ENCODE data around the gene SPRR2B.
A peak's percentile ranks its signal among the peaks of the same experiment; 100 is the strongest.

SPRR2B gene

GRCh38 chr1:153035211-153035610 is 36.2 kb downstream of the SPRR2B start:
- TF ChIP-seq YY1 (IDR thresholded peaks at IDR 0.05; ENCODE audit: low read depth) (no peak), RAD21 (IDR thresholded peaks at IDR 0.05; ENCODE audit: low read depth) (no peak), CREB1 (IDR thresholded peaks at IDR 0.05; ENCODE audit: low read depth) (no peak), NFIC (IDR thresholded peaks at IDR 0.05) (no peak), ZBTB7A (IDR thresholded peaks at IDR 0.05; ENCODE audit: low read depth) (no peak), CEBPB (IDR thresholded peaks at IDR 0.05) (no peak), TEAD4 (IDR thresholded peaks at IDR 0.05) (no peak), TAF1 (IDR thresholded peaks at IDR 0.05; ENCODE audit: low read depth) (no peak), REST (IDR thresholded peaks at IDR 0.05; ENCODE audit: low read depth) (no peak), EP300 (IDR thresholded peaks at IDR 0.05; ENCODE audit: borderline replicate concordance) (no peak), EGR1 (IDR thresholded peaks at IDR 0.05) (no peak), USF1 (IDR thresholded peaks at IDR 0.05) (no peak), FOXM1 (IDR thresholded peaks at IDR 0.05; ENCODE audit: borderline replicate concordance, low read depth) (no peak), MAX (IDR thresholded peaks at IDR 0.05) (no peak), TCF12 (IDR thresholded peaks at IDR 0.05; ENCODE audit: low read depth) (no peak)

- no peak for TF ChIP-seq REST (IDR thresholded peaks at IDR 0.05; ENCODE audit: low read depth)
- peak; percentile 33; the same call in 1 of the 2 replicates for TF ChIP-seq RAD21 (IDR thresholded peaks at IDR 0.05; ENCODE audit: low read depth)
These were observed 38.6 kb downstream of the SPRR2B start for GRCh38 chr1:153032677-153033308.

GRCh38 chr1:153032073-153032472 is 39.3 kb downstream of the SPRR2B start:
- TF ChIP-seq EGR1 (IDR thresholded peaks at IDR 0.05) (no peak), CREB1 (IDR thresholded peaks at IDR 0.05; ENCODE audit: low read depth) (no peak), YY1 (IDR thresholded peaks at IDR 0.05; ENCODE audit: low read depth) (no peak)

- TF ChIP-seq EGR1 (IDR thresholded peaks at IDR 0.05) = no peak
- no peak for TF ChIP-seq REST (IDR thresholded peaks at IDR 0.05; ENCODE audit: low read depth)
- no peak for TF ChIP-seq CEBPB (IDR thresholded peaks at IDR 0.05)
- no peak for TF ChIP-seq MAX (IDR thresholded peaks at IDR 0.05)
- no peak for TF ChIP-seq USF1 (IDR thresholded peaks at IDR 0.05)
- no peak for TF ChIP-seq EP300 (IDR thresholded peaks at IDR 0.05; ENCODE audit: borderline replicate concordance)
- TF ChIP-seq NFIC (IDR thresholded peaks at IDR 0.05) = no peak
- TF ChIP-seq ZBTB7A (IDR thresholded peaks at IDR 0.05; ENCODE audit: low read depth) = no peak
- TF ChIP-seq CREB1 (IDR thresholded peaks at IDR 0.05; ENCODE audit: low read depth) = no peak
These were observed 40.5 kb downstream of the SPRR2B start, which contains the start of gene SPRR1B for GRCh38 chr1:153030895-153031294. SPRR1B (plus strand) TSS chr1:153031203; CDS start chr1:153032346, 1,143 bp downstream.

GRCh38 chr1:153028766-153029165 is 42.6 kb downstream of the SPRR2B start:
- TF ChIP-seq RAD21 (IDR thresholded peaks at IDR 0.05; ENCODE audit: low read depth) = no peak
- TF ChIP-seq EP300 (IDR thresholded peaks at IDR 0.05; ENCODE audit: borderline replicate concordance) = no peak
- TF ChIP-seq FOXM1 (IDR thresholded peaks at IDR 0.05; ENCODE audit: borderline replicate concordance, low read depth) = no peak
- TF ChIP-seq CREB1 (IDR thresholded peaks at IDR 0.05; ENCODE audit: low read depth) = no peak
- TF ChIP-seq TAF1 (IDR thresholded peaks at IDR 0.05; ENCODE audit: low read depth) = no peak
